Suprapubic skin (tissue), 4 donors: Measurements from ENCODE around the gene ETV6. TPM values are rescaled to one million over a fixed set of nuclear protein-coding genes. Genes with fewer than 3 reads are reported as not detected.

Experiments
- DNase-seq, 2 donors: peaks; one replicate each; pipeline ENCODE4 v3.0.0-alpha.2; 2019; ENCODE audit warnings: low spot score in 2 of 2
- H3K27ac ChIP-seq: fragments of 200-600 bp; sonication (generic); one replicate; pipeline ENCODE4 v1.5.1; 2019
- H3K27me3 ChIP-seq: fragments of 200-600 bp; sonication (generic); one replicate; pipeline ENCODE4 v1.5.1; 2019
- H3K36me3 ChIP-seq: fragments of 200-600 bp; sonication (generic); one replicate; pipeline ENCODE4 v1.5.1; 2019
- H3K4me1 ChIP-seq: fragments of 200-600 bp; sonication (generic); one replicate; pipeline ENCODE4 v1.5.1; 2019
- H3K4me3 ChIP-seq: fragments of 200-600 bp; sonication (generic); one replicate; pipeline ENCODE4 v1.5.1; 2019; ENCODE audit warnings: mild to moderate bottlenecking
- H3K9me3 ChIP-seq: fragments of 200-600 bp; sonication (generic); one replicate; pipeline ENCODE4 v1.5.1; 2019
- CTCF ChIP-seq, 2 donors: fragments of 200-600 bp in 1 of 2; fragments of 450-650 bp in 1 of 2; sonication (generic) in 1 of 2; IDR thresholded peaks; one replicate each; pipeline ENCODE4 v1.5.1; 2016 to 2019; ENCODE audit warnings: antibody characterized with exemption in 2 of 2, mild to moderate bottlenecking in 1 of 2, moderate library complexity in 1 of 2
- EP300 ChIP-seq: sonication (generic); formaldehyde crosslinking; IDR thresholded peaks from one replicate; pipeline ENCODE4 v1.6.1; 2017; ENCODE audit warnings: antibody characterized with exemption
- POLR2A ChIP-seq, 2 donors: fragments of 450-650 bp; IDR thresholded peaks; one replicate each; pipeline ENCODE4 v1.6.1; 2017; ENCODE audit warnings: antibody characterized with exemption in 2 of 2, mild to moderate bottlenecking in 2 of 2, moderate library complexity in 2 of 2
- POLR2AphosphoS5 ChIP-seq, 3 donors: sonication (generic); formaldehyde crosslinking; IDR thresholded peaks; one replicate each; pipeline ENCODE4 v1.6.1; 2017; ENCODE audit warnings: antibody characterized with exemption in 3 of 3
- WGBS: methylation state at CpG from one replicate; pipeline ENCODE4 v1.1.5; 2018; 5-methylcytosine and 5-hydroxymethylcytosine counted together
- total RNA-seq, 4 donors: library from RNA; depleted of rRNA; stranded (reverse); fragments of >200 nt; gene quantifications; one replicate each; pipeline ENCODE4 v1.1.0, GENCODE V29; 2016

The ETV6 gene
- total RNA-seq, 4 donors from 2014 or later, result 16.9 to 41.4 (median 25.1) TPM

- no peaks in the 10 kb centered on the region for H3K9me3 ChIP-seq
- 57% methylated on average over 3 of the region's 3 CpGs for WGBS
Observed at GRCh38 chr12:11695321-11695720, 45.8 kb downstream of the ETV6 start.

GRCh38 chr12:11696084-11696483 is 46.6 kb downstream of the ETV6 start:
- no peaks in the 10 kb centered on the region for H3K27me3 ChIP-seq
- no peaks in the 10 kb centered on the region for H3K36me3 ChIP-seq
- H3K4me1 ChIP-seq, result peaks cover 21% of the 10 kb centered on the region
- no peaks in the 10 kb centered on the region for H3K9me3 ChIP-seq
- H3K27ac ChIP-seq, result no peak overlapping the region
- no peak for DNase-seq
- WGBS, result 94% methylated on average over 3 of the region's 3 CpGs
- no peak overlapping the region for H3K4me3 ChIP-seq
- TF ChIP-seq POLR2AphosphoS5 (IDR thresholded peaks at IDR 0.05) (no peak), POLR2A (IDR thresholded peaks at IDR 0.05) (no peak), EP300 (no peak), CTCF (IDR thresholded peaks at IDR 0.05) (no peak)

More at GRCh38 chr12:11695321-11695720, 45.8 kb downstream of the ETV6 start:
- no peaks in the 10 kb centered on the region for H3K36me3 ChIP-seq
- no peaks in the 10 kb centered on the region for H3K27me3 ChIP-seq
- peaks cover 21% of the 10 kb centered on the region for H3K4me1 ChIP-seq
- peak overlapping the region; percentile 20 for H3K27ac ChIP-seq
- no peak overlapping the region for H3K4me3 ChIP-seq
- no peak for TF ChIP-seq POLR2A (IDR thresholded peaks at IDR 0.05)
- no peak for TF ChIP-seq CTCF (IDR thresholded peaks at IDR 0.05)
- DNase-seq, result no peak

- Histone ChIP-seq H3K4me3 (no peak overlapping the region), H3K9me3 (no peaks in the 10 kb centered on the region), H3K27ac (peak overlapping the region; percentile 7), H3K27me3 (no peaks in the 10 kb centered on the region), H3K4me1 (peaks cover 21% of the 10 kb centered on the region), H3K36me3 (no peaks in the 10 kb centered on the region)
- TF ChIP-seq POLR2AphosphoS5 (IDR thresholded peaks at IDR 0.05) (no peak), POLR2A (IDR thresholded peaks at IDR 0.05) (no peak), CTCF (IDR thresholded peaks at IDR 0.05) (no peak), EP300 (no peak)
- 92% methylated on average over 5 of the region's 5 CpGs for WGBS
- DNase-seq, result no peak
Observed at GRCh38 chr12:11697131-11697530, 47.7 kb downstream of the ETV6 start.

- no peaks in the 10 kb centered on the region for H3K9me3 ChIP-seq
- peaks cover 21% of the 10 kb centered on the region for H3K4me1 ChIP-seq
- TF ChIP-seq POLR2A (IDR thresholded peaks at IDR 0.05) (no peak), POLR2AphosphoS5 (IDR thresholded peaks at IDR 0.05) (no peak), EP300 (no peak), CTCF (IDR thresholded peaks at IDR 0.05) (no peak)
- H3K27ac ChIP-seq, result peak overlapping the region; percentile 46
- H3K36me3 ChIP-seq, result no peaks in the 10 kb centered on the region
- no peak overlapping the region for H3K4me3 ChIP-seq
- H3K27me3 ChIP-seq, result no peaks in the 10 kb centered on the region
- no peak for DNase-seq
- WGBS, result 31% methylated on average over 3 of the region's 3 CpGs
Observed at GRCh38 chr12:11697670-11698387, 48.4 kb downstream of the ETV6 start.

- Histone ChIP-seq H3K36me3 (no peaks in the 10 kb centered on the region), H3K27me3 (no peaks in the 10 kb centered on the region), H3K4me1 (peaks cover 21% of the 10 kb centered on the region), H3K9me3 (no peaks in the 10 kb centered on the region), H3K27ac (no peak overlapping the region), H3K4me3 (no peak overlapping the region)
- TF ChIP-seq CTCF (IDR thresholded peaks at IDR 0.05) (no peak), POLR2AphosphoS5 (IDR thresholded peaks at IDR 0.05) (no peak), EP300 (no peak), POLR2A (IDR thresholded peaks at IDR 0.05) (no peak)
- WGBS, result 92% methylated on average over 2 of the region's 2 CpGs
- DNase-seq, result no peak
Observed at GRCh38 chr12:11698729-11699128, 49.3 kb downstream of the ETV6 start.
